Activated CD8-positive, alpha-beta memory T cell treated with anti-CD3 and anti-CD28 coated beads for 24 hours (primary cell): ENCODE data around the gene PDSS2.
"Not testable (repeated sequence)": the region's sequence is repeated elsewhere in the genome, so short reads cannot be mapped to it uniquely, and the experiment has no call there.

Source experiments
- DNase-seq: peaks from one replicate; pipeline ENCODE4 v3.0.0-alpha.2; 2020

PDSS2 gene

GRCh38 chr6:107207251-107207873 lies 252.0 kb downstream of the PDSS2 start:
- DNase-seq = no peak

GRCh38 chr6:107205058-107205998 lies 254.0 kb downstream of the PDSS2 start:
- DNase-seq = no peak

- no peak for DNase-seq
Observed at GRCh38 chr6:107202876-107203468, 256.4 kb downstream of the PDSS2 start.

- DNase-seq = no peak
Observed at GRCh38 chr6:107198631-107199416, 260.5 kb downstream of the PDSS2 start.

- DNase-seq = no peak
Observed at GRCh38 chr6:107196152-107196551, 263.2 kb downstream of the PDSS2 start.

- not testable (repeated sequence) for DNase-seq
Observed at GRCh38 chr6:107194723-107195122, 264.6 kb downstream of the PDSS2 start.

- DNase-seq = no peak
Observed at GRCh38 chr6:107192830-107193229, 266.5 kb downstream of the PDSS2 start.

- DNase-seq = no peak
Observed at GRCh38 chr6:107187630-107188029, 271.7 kb downstream of the PDSS2 start.

- DNase-seq = no peak
Observed at GRCh38 chr6:107186047-107186446, 273.3 kb downstream of the PDSS2 start.

- no peak for DNase-seq
Observed at GRCh38 chr6:107185391-107185970, 273.9 kb downstream of the PDSS2 start.

GRCh38 chr6:107184435-107184834 lies 274.9 kb downstream of the PDSS2 start:
- no peak for DNase-seq

- DNase-seq = no peak
Observed at GRCh38 chr6:107180099-107180498, 279.3 kb downstream of the PDSS2 start.

- DNase-seq = no peak
Observed at GRCh38 chr6:107179004-107179403, 280.4 kb downstream of the PDSS2 start.

- no peak for DNase-seq
Observed at GRCh38 chr6:107173779-107174178, 285.6 kb downstream of the PDSS2 start.

GRCh38 chr6:107171513-107171912 lies 287.9 kb downstream of the PDSS2 start:
- no peak for DNase-seq

GRCh38 chr6:107164299-107164698 lies 295.1 kb downstream of the PDSS2 start:
- not testable (repeated sequence) for DNase-seq

- no peak for DNase-seq
Observed at GRCh38 chr6:107161521-107161920, 297.8 kb downstream of the PDSS2 start.

GRCh38 chr6:107156617-107157016 lies 302.7 kb downstream of the PDSS2 start:
- no peak for DNase-seq

- DNase-seq = no peak
Observed at GRCh38 chr6:107154801-107155160, 304.6 kb downstream of the PDSS2 start.

- DNase-seq = no peak
Observed at GRCh38 chr6:107154131-107154800, 305.1 kb downstream of the PDSS2 start.

- no peak for DNase-seq
Observed at GRCh38 chr6:107152638-107153430, 306.5 kb downstream of the PDSS2 start.
